OCI-LY3 (cell line): Measurements from ENCODE around the gene GRIK5.
A peak's percentile ranks its signal among the peaks of the same experiment; 100 is the strongest.

Experiments used
- H2AFZ ChIP-seq: fragments of 200-600, 300-600 bp; shearing (Covaris generic); 2 replicates; pipeline ENCODE4 v1.6.0; 2014; ENCODE audit warnings: antibody characterized with exemption, low read depth, low read length
- H3K27ac ChIP-seq: fragments of 200-600, 300-600 bp; sonication (generic); 2 replicates; pipeline ENCODE4 v1.5.1; 2014; ENCODE audit warnings: mild to moderate bottlenecking, low read length, moderate library complexity, mixed read lengths
- H3K27me3 ChIP-seq: fragments of 200-600, 300-600 bp; sonication (generic); 2 replicates; pipeline ENCODE4 v1.6.1; 2014; ENCODE audit warnings: low read depth, low read length, mixed read lengths
- H3K36me3 ChIP-seq: fragments of 200-600, 300-600 bp; sonication (generic); replicated peaks from 2 replicates; pipeline ENCODE3; 2014; ENCODE audit warnings: low read depth, low read length, mixed read lengths
- H3K4me1 ChIP-seq: fragments of 300-600, 200-600 bp; sonication (generic); 2 replicates; pipeline ENCODE4 v1.6.1; 2014; ENCODE audit warnings: low read length, mixed read lengths
- H3K4me2 ChIP-seq: fragments of 200-600, 300-600 bp; sonication (generic); 2 replicates; pipeline ENCODE4 v1.6.1; 2014; ENCODE audit warnings: low read length, mixed read lengths
- H3K4me3 ChIP-seq: fragments of 300-600, 200-600 bp; sonication (generic); 2 replicates; pipeline ENCODE4 v1.5.1; 2014; ENCODE audit warnings: antibody characterized with exemption, mild to moderate bottlenecking, low read length, moderate library complexity
- H3K79me2 ChIP-seq: fragments of 300-600, 200-600 bp; shearing (Covaris generic); 2 replicates; pipeline ENCODE4 v1.6.1; 2014; ENCODE audit warnings: mild to moderate bottlenecking, low read length, mixed read lengths
- H3K9ac ChIP-seq: fragments of 300-600, 200-600 bp; shearing (Covaris generic); 2 replicates; pipeline ENCODE4 v1.6.0; 2014; ENCODE audit warnings: mild to moderate bottlenecking, low read length, moderate library complexity
- H3K9me3 ChIP-seq: fragments of 200-600, 300-600 bp; shearing (Covaris generic); 2 replicates; pipeline ENCODE4 v1.6.1; 2014; ENCODE audit warnings: low read length, mixed read lengths; ENCODE audit not compliant: insufficient read depth
- H4K20me1 ChIP-seq: fragments of 200-600, 300-600 bp; sonication (generic); 2 replicates; pipeline ENCODE4 v1.6.1; 2016; ENCODE audit warnings: low read length, mixed read lengths; ENCODE audit not compliant: insufficient read depth
- CTCF ChIP-seq: fragments of 200-600, 300-600 bp; sonication (generic); IDR thresholded peaks from 2 replicates; pipeline ENCODE4 v1.5.1; 2014; ENCODE audit warnings: antibody characterized with exemption, low read length, low read depth
- EZH2phosphoT487 ChIP-seq: fragments of 200-600 bp; shearing (Covaris generic); IDR thresholded peaks from 2 replicates; pipeline ENCODE4 v1.6.1; 2018; ENCODE audit warnings: antibody characterized with exemption, mixed run types, low read depth

The GRIK5 gene

GRCh38 chr19:42115219-42115618, 45.2 kb upstream of the GRIK5 start:
- H3K36me3 ChIP-seq: peaks cover 81% of the 10 kb centered on the region
- TF ChIP-seq CTCF (no peak), EZH2phosphoT487 (no peak)
- peaks cover 90% of the 10 kb centered on the region for H3K79me2 ChIP-seq
- peak overlapping the region; percentile 4; the same call in 1 of the 2 replicates for H3K4me3 ChIP-seq
- H3K9ac ChIP-seq: no peak overlapping the region
- H4K20me1 ChIP-seq: peaks cover 6% of the 10 kb centered on the region; the same call in 1 of the 2 replicates
- H3K4me1 ChIP-seq: peaks cover 93% of the 10 kb centered on the region
- H3K27ac ChIP-seq: peak overlapping the region; percentile 89
- peak overlapping the region; percentile 68 for H3K4me2 ChIP-seq
- no peaks in the 10 kb centered on the region for H3K27me3 ChIP-seq
- no peak overlapping the region for H2AFZ ChIP-seq
- no peaks in the 10 kb centered on the region for H3K9me3 ChIP-seq

- Histone ChIP-seq H3K9ac (peak overlapping the region; percentile 52), H3K9me3 (no peaks in the 10 kb centered on the region), H2AFZ (no peak overlapping the region), H3K4me2 (peak overlapping the region; percentile 68), H4K20me1 (peaks cover 6% of the 10 kb centered on the region; the same call in 1 of the 2 replicates), H3K36me3 (peaks cover 78% of the 10 kb centered on the region), H3K79me2 (peaks cover 83% of the 10 kb centered on the region), H3K27ac (peak overlapping the region; percentile 89), H3K4me3 (peak overlapping the region; percentile 36), H3K27me3 (no peaks in the 10 kb centered on the region), H3K4me1 (peaks cover 94% of the 10 kb centered on the region)
- TF ChIP-seq EZH2phosphoT487 (no peak), CTCF (no peak)
Measured at GRCh38 chr19:42114412-42114811, 44.4 kb upstream of the GRIK5 start.

GRCh38 chr19:42113641-42114348, 43.8 kb upstream of the GRIK5 start:
- H3K4me2 ChIP-seq: peak overlapping the region; percentile 68

More at GRCh38 chr19:42113641-42114348, 43.8 kb upstream of the GRIK5 start:
- H3K27ac ChIP-seq: peak overlapping the region; percentile 89
- H3K27me3 ChIP-seq: no peaks in the 10 kb centered on the region
- H3K9ac ChIP-seq: peak overlapping the region; percentile 52
- peaks cover 6% of the 10 kb centered on the region; the same call in 1 of the 2 replicates for H4K20me1 ChIP-seq
- TF ChIP-seq CTCF: peak; percentile 44; the same call in 1 of the 2 replicates
- TF ChIP-seq EZH2phosphoT487: no peak
- H3K4me1 ChIP-seq: peaks cover 96% of the 10 kb centered on the region
- peaks cover 79% of the 10 kb centered on the region for H3K36me3 ChIP-seq
- peak overlapping the region; percentile 36 for H3K4me3 ChIP-seq
- H3K9me3 ChIP-seq: no peaks in the 10 kb centered on the region
- H2AFZ ChIP-seq: no peak overlapping the region
- H3K79me2 ChIP-seq: peaks cover 80% of the 10 kb centered on the region
